H9 (cell line): ENCODE data around the gene CXXC5. TPM values are rescaled to one million over a fixed set of nuclear protein-coding genes. Genes with fewer than 3 reads are reported as not detected.

Experiments used
- DNase-seq: peaks from one replicate; pipeline ENCODE4 v3.0.0-alpha.2; 2017
- H2AFZ ChIP-seq: one replicate; pipeline ENCODE4 v1.6.1; 2013; ENCODE audit warnings: mild to moderate bottlenecking, low read length, control low read depth, moderate library complexity
- H2AK5ac ChIP-seq: 2 replicates; pipeline ENCODE4 v1.6.1; 2013; ENCODE audit warnings: low read length, control low read depth, mixed read lengths; ENCODE audit not compliant: insufficient read length
- H2BK120ac ChIP-seq: one replicate; pipeline ENCODE4 v1.6.1; 2013; ENCODE audit warnings: low read depth, mild to moderate bottlenecking, low read length, control low read depth, inconsistent platforms; ENCODE audit not compliant: poor library complexity, severe bottlenecking
- H2BK12ac ChIP-seq: 2 replicates; pipeline ENCODE4 v1.6.1; 2013; ENCODE audit warnings: low read length, control low read depth, mixed read lengths, low read depth; ENCODE audit not compliant: insufficient read length
- H2BK15ac ChIP-seq: 2 replicates; pipeline ENCODE4 v1.6.1; 2013; ENCODE audit warnings: low read depth, low read length, control low read depth
- H2BK20ac ChIP-seq: one replicate; pipeline ENCODE4 v1.6.1; 2013; ENCODE audit warnings: low read depth, mild to moderate bottlenecking, low read length, control low read depth, inconsistent platforms; ENCODE audit not compliant: poor library complexity, severe bottlenecking
- H2BK5ac ChIP-seq: 2 replicates; pipeline ENCODE4 v1.6.1; 2013; ENCODE audit warnings: low read length, control low read depth, mixed read lengths; ENCODE audit not compliant: insufficient read length
- H3K14ac ChIP-seq: 2 replicates; pipeline ENCODE4 v1.6.1; 2013; ENCODE audit warnings: low read length, control low read depth; ENCODE audit not compliant: insufficient read depth
- H3K18ac ChIP-seq: 2 replicates; pipeline ENCODE4 v1.6.1; 2013; ENCODE audit warnings: low read depth, mild to moderate bottlenecking, mixed read lengths, low read length, control low read depth; ENCODE audit not compliant: insufficient read length
- H3K23ac ChIP-seq: 2 replicates; pipeline ENCODE4 v1.6.1; 2013; ENCODE audit warnings: low read length, control low read depth, mixed read lengths, low read depth; ENCODE audit not compliant: insufficient read length
- H3K23me2 ChIP-seq: 2 replicates; pipeline ENCODE4 v1.6.1; 2013; ENCODE audit warnings: low read depth, mild to moderate bottlenecking, mixed read lengths, low read length, control low read depth; ENCODE audit not compliant: insufficient read length, poor library complexity, severe bottlenecking
- H3K27ac ChIP-seq: 2 replicates; pipeline ENCODE4 v1.5.1; 2013; ENCODE audit warnings: low read length, control low read depth, mixed read lengths, low read depth; ENCODE audit not compliant: insufficient read length
- H3K27me3 ChIP-seq: 2 replicates; pipeline ENCODE4 v1.6.1; 2013; ENCODE audit warnings: low read length, control low read depth, inconsistent platforms; ENCODE audit not compliant: insufficient read depth
- H3K4ac ChIP-seq: 2 replicates; pipeline ENCODE4 v1.6.1; 2013; ENCODE audit warnings: low read depth, mild to moderate bottlenecking, control low read depth, inconsistent platforms, low read length, moderate library complexity
- H3K4me1 ChIP-seq: 2 replicates; pipeline ENCODE4 v1.6.1; 2013; ENCODE audit warnings: low read length, control low read depth, inconsistent platforms; ENCODE audit not compliant: insufficient read depth
- H3K4me2 ChIP-seq: 2 replicates; pipeline ENCODE4 v1.6.1; 2013; ENCODE audit warnings: low read length, control low read depth, mixed read lengths; ENCODE audit not compliant: insufficient read length, insufficient read depth
- H3K56ac ChIP-seq: 2 replicates; pipeline ENCODE4 v1.6.1; 2013; ENCODE audit warnings: low read depth, mild to moderate bottlenecking, mixed read lengths, low read length, control low read depth; ENCODE audit not compliant: insufficient read length
- H3K79me1 ChIP-seq: 2 replicates; pipeline ENCODE4 v1.6.1; 2013; ENCODE audit warnings: low read depth, mild to moderate bottlenecking, moderate library complexity, low read length, control low read depth, inconsistent platforms; ENCODE audit not compliant: insufficient read depth, poor library complexity, severe bottlenecking
- H3K79me2 ChIP-seq: 2 replicates; pipeline ENCODE4 v1.6.1; 2013; ENCODE audit warnings: low read length, control low read depth, inconsistent platforms; ENCODE audit not compliant: insufficient read depth
- H3K9ac ChIP-seq: 2 replicates; pipeline ENCODE4 v1.6.1; 2013; ENCODE audit warnings: low read length, control low read depth, mixed read lengths; ENCODE audit not compliant: insufficient read length; ENCODE audit errors: extremely low read depth
- H3K9me3 ChIP-seq: one replicate; pipeline ENCODE4 v1.6.1; 2013; ENCODE audit warnings: low read depth, low read length, inconsistent platforms; ENCODE audit not compliant: control insufficient read depth
- H3T11ph ChIP-seq: one replicate; pipeline ENCODE4 v1.6.1; 2013; ENCODE audit warnings: mild to moderate bottlenecking, low read length, control low read depth, inconsistent platforms
- H4K20me1 ChIP-seq: one replicate; pipeline ENCODE4 v1.6.1; 2013; ENCODE audit not compliant: control insufficient read depth, insufficient read length, insufficient read depth
- H4K5ac ChIP-seq: 2 replicates; pipeline ENCODE4 v1.6.1; 2013; ENCODE audit warnings: low read depth, mild to moderate bottlenecking, mixed read lengths, low read length, control low read depth; ENCODE audit not compliant: insufficient read length
- H4K8ac ChIP-seq: replicated peaks from 2 replicates; pipeline ENCODE4 v1.6.1; 2013; ENCODE audit warnings: low read length, control low read depth, mixed read lengths, low read depth; ENCODE audit not compliant: insufficient read length
- H4K91ac ChIP-seq: 2 replicates; pipeline ENCODE4 v1.6.1; 2013; ENCODE audit warnings: low read depth, mild to moderate bottlenecking, moderate library complexity, mixed read lengths, low read length, control low read depth; ENCODE audit not compliant: insufficient read length
- H3K27ac Mint-ChIP-seq, 3 experiments: 2 replicates in 2 of 3; 3 replicates in 1 of 3; pipeline ENCODE4 v1.8.0; 2020 to 2021; ENCODE audit warnings: mixed read lengths in 3 of 3, mild to moderate bottlenecking in 1 of 3, moderate library complexity in 1 of 3
- H3K27me3 Mint-ChIP-seq: 2 replicates; pipeline ENCODE4 v1.8.0; 2021; ENCODE audit warnings: low read depth, mild to moderate bottlenecking, moderate library complexity, mixed read lengths
- H3K36me3 Mint-ChIP-seq, 3 experiments: 2 replicates in 2 of 3; 3 replicates in 1 of 3; pipeline ENCODE4 v1.8.0; 2020 to 2021; ENCODE audit warnings: low read depth in 3 of 3, mixed read lengths in 3 of 3; ENCODE audit not compliant: insufficient read depth in 1 of 3
- H3K4me1 Mint-ChIP-seq, 2 experiments: 2 replicates each; pipeline ENCODE4 v1.8.0; 2020; ENCODE audit warnings: mixed read lengths in 2 of 2
- H3K4me3 Mint-ChIP-seq, 2 experiments: 2 replicates in 1 of 2; 3 replicates in 1 of 2; pipeline ENCODE4 v1.8.0; 2020 to 2021; ENCODE audit warnings: mild to moderate bottlenecking in 2 of 2, mixed read lengths in 2 of 2, moderate library complexity in 1 of 2
- H3K9me3 Mint-ChIP-seq, 2 experiments: 2 replicates in 1 of 2; 3 replicates in 1 of 2; pipeline ENCODE4 v1.8.0; 2020; ENCODE audit warnings: mild to moderate bottlenecking in 2 of 2, mixed read lengths in 2 of 2, moderate library complexity in 1 of 2
- CTCF ChIP-seq: fragments of 200-600 bp; sonication (generic); conservative IDR thresholded peaks from 3 replicates; pipeline ENCODE4 v1.8.0; 2021; ENCODE audit warnings: antibody characterized with exemption, mild to moderate bottlenecking
- WGBS: extraction: QIAGEN DNeasy Blood & Tissue Kit; methylation state at CpG from one replicate; pipeline ENCODE4 v1.1.7; 2013; ENCODE audit warnings: missing lambda C conversion rate, low lambda C conversion rate, mixed read lengths; ENCODE audit not compliant: insufficient read length; ENCODE audit errors: extremely low coverage; 5-methylcytosine and 5-hydroxymethylcytosine counted together
- total RNA-seq: library from RNA; stranded (reverse); gene quantifications from 2 replicates; pipeline ENCODE4 v1.2.1, GENCODE V29; 2021

CXXC5 gene
- total RNA-seq, 1 experiment from 2014 or later, result 105 TPM

GRCh38 chr5:139725073-139725830, 77.1 kb downstream of the CXXC5 start:
- H3K27ac ChIP-seq, result no peak overlapping the region
- H2BK20ac ChIP-seq, result no peak overlapping the region
- H2BK5ac ChIP-seq, result no peak overlapping the region
- no peak overlapping the region for H2BK120ac ChIP-seq
- H3K79me2 ChIP-seq, result no peaks in the 10 kb centered on the region
- H4K5ac ChIP-seq, result no peak overlapping the region
- no peak overlapping the region for H2BK15ac ChIP-seq
- no peak overlapping the region for H2AK5ac ChIP-seq
- H4K8ac ChIP-seq, result no peak overlapping the region
- H3T11ph ChIP-seq, result no peak overlapping the region
- no peak for TF ChIP-seq CTCF
- DNase-seq, result no peak
- no peaks in the 10 kb centered on the region for H3K4me1 ChIP-seq
- no peaks in the 10 kb centered on the region for H3K23me2 ChIP-seq
- Mint-ChIP-seq H3K9me3 (peaks cover 7 to 12% of the 10 kb centered on the region in 2 experiments), H3K4me3 (no peak overlapping the region), H3K4me1 (no peaks in the 10 kb centered on the region), H3K36me3 (peaks cover 11 to 16% (median 14%) of the 10 kb centered on the region in 3 experiments; a peak in 6 of 7 replicates), H3K27ac (no peak overlapping the region; a peak in 1 of 7 replicates), H3K27me3 (peaks cover 1% of the 10 kb centered on the region)
- no peak overlapping the region for H4K91ac ChIP-seq
- no peak overlapping the region for H3K14ac ChIP-seq
- H3K18ac ChIP-seq, result no peak overlapping the region
- no peaks in the 10 kb centered on the region for H3K79me1 ChIP-seq
- no peak overlapping the region for H3K4me2 ChIP-seq
- H3K23ac ChIP-seq, result no peak overlapping the region
- no CpG with 5 or more reads among the region's 13 CpGs for WGBS
- H2AFZ ChIP-seq, result no peak overlapping the region
- no peaks in the 10 kb centered on the region for H3K9me3 ChIP-seq
- H3K4ac ChIP-seq, result no peak overlapping the region
- no peak overlapping the region for H3K56ac ChIP-seq
- no peaks in the 10 kb centered on the region for H4K20me1 ChIP-seq
- no peaks in the 10 kb centered on the region for H3K27me3 ChIP-seq
- no peak overlapping the region for H3K9ac ChIP-seq
- H2BK12ac ChIP-seq, result no peak overlapping the region
